Chondrocyte (in vitro differentiated cells): ENCODE results near the gene NEXN. TPM values are rescaled to one million over a fixed set of nuclear protein-coding genes. Genes with fewer than 3 reads are reported as not detected.
A peak's percentile ranks its signal among the peaks of the same experiment; 100 is the strongest.
"Not testable (repeated sequence)": the region's sequence is repeated elsewhere in the genome, so short reads cannot be mapped to it uniquely, and the experiment has no call there.

ENCODE experiments used
- DNase-seq: peaks from one replicate; pipeline ENCODE4 v3.0.0; 2021; ENCODE audit warnings: mixed read lengths, low spot score
- H3K27ac Mint-ChIP-seq: one replicate; pipeline ENCODE4 v1.8.0; 2021; ENCODE audit warnings: mild to moderate bottlenecking, moderate library complexity, mixed read lengths; ENCODE audit not compliant: unreplicated experiment
- H3K27me3 Mint-ChIP-seq: 2 replicates; pipeline ENCODE4 v1.8.0; 2021; ENCODE audit warnings: low read depth, mixed read lengths
- H3K36me3 Mint-ChIP-seq: 2 replicates; pipeline ENCODE4 v1.8.0; 2021; ENCODE audit warnings: low read depth, mixed read lengths
- H3K4me1 Mint-ChIP-seq: 2 replicates; pipeline ENCODE4 v1.8.0; 2021; ENCODE audit warnings: low read depth, mild to moderate bottlenecking, mixed read lengths
- H3K4me3 Mint-ChIP-seq: one replicate; pipeline ENCODE4 v1.8.0; 2021; ENCODE audit warnings: mild to moderate bottlenecking, moderate library complexity, mixed read lengths; ENCODE audit not compliant: unreplicated experiment
- H3K9me3 Mint-ChIP-seq: 2 replicates; pipeline ENCODE4 v1.8.0; 2021; ENCODE audit warnings: low read depth, mixed read lengths
- CTCF ChIP-seq: fragments of 200-600 bp; sonication (generic); IDR thresholded peaks from 2 replicates; pipeline ENCODE4 v1.5.0; 2021; ENCODE audit warnings: antibody characterized with exemption, mild to moderate bottlenecking, moderate library complexity
- total RNA-seq: library from RNA; stranded (reverse); gene quantifications from 3 replicates; pipeline ENCODE4 v1.2.1, GENCODE V29; 2021

The NEXN gene
- total RNA-seq, 1 donor from 2014 or later, result 46.2 TPM

DNA sequence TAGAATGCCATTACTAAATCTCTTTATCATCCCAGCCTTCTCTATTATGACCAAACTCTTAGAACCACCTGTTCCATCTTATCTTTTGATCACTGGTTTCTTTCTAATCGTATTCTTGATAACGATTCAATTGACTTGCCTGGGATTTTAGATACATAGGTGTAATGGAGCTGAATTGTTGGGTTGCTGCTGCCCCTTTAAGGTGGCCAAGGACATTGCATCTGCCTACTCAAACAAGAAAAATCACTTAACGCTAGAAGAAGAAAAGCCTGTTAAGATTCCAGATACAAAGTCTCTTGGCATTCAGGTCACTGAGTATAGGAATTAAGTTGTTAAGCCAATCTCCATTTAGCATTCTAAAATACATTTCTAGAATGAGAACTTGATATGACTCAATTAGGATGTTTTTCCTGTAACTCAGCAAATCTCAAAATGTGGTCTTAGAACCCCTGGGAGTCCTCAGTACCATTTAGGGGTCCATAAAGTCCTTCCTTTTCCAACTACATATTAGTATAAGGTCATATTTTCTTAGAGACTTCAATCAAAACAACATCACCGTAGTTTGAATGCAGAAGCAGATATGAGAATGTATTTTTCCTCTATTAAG lies 12.4 kb downstream of the NEXN start:
- Mint-ChIP-seq H3K36me3 (peaks cover 6% of the 10 kb centered on the region), H3K27ac (no peak overlapping the region), H3K27me3 (no peaks in the 10 kb centered on the region), H3K4me3 (no peak overlapping the region), H3K4me1 (peaks cover 30% of the 10 kb centered on the region), H3K9me3 (peaks cover 3% of the 10 kb centered on the region)
- DNase-seq, result no peak
- TF ChIP-seq CTCF, result peak; percentile 88

- Mint-ChIP-seq H3K9me3 (no peaks in the 10 kb centered on the region), H3K36me3 (peaks cover 4% of the 10 kb centered on the region), H3K4me1 (peaks cover 23% of the 10 kb centered on the region), H3K27me3 (no peaks in the 10 kb centered on the region), H3K4me3 (no peak overlapping the region), H3K27ac (peak overlapping the region; percentile 76)
- DNase-seq, result no peak
- TF ChIP-seq CTCF, result no peak
Measured at GRCh38 chr1:77905603-77906002, 17.2 kb downstream of the NEXN start.

DNA sequence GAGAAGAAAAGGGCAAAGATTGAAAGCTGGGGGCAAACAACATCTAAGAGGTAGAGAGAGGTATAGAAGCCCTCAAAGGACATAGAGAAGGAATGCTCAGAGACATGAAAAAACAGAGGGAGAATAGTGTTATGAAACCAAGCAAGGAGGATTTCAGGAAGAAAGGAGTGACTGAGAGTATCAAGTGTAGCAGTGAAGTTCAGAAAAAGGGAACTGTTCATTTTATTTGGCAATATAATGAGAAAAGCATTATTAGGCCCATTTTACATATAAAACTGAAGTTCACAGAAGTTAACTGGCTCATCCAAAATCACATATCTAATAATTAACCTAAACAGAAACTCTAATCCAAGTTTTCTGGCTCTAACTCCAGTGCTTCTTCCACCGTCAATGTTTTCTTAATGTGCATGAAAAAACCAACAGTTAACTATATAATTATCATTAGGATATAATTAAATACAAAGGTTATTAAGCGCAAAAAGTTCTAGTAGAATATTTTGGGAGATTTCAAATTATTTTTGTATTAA lies 17.7 kb downstream of the NEXN start:
- no peak overlapping the region for H3K4me3 Mint-ChIP-seq
- peaks cover 4% of the 10 kb centered on the region for H3K36me3 Mint-ChIP-seq
- H3K4me1 Mint-ChIP-seq, result peaks cover 18% of the 10 kb centered on the region
- TF ChIP-seq CTCF, result no peak
- H3K27ac Mint-ChIP-seq, result peak overlapping the region; percentile 76
- no peaks in the 10 kb centered on the region for H3K9me3 Mint-ChIP-seq
- H3K27me3 Mint-ChIP-seq, result no peaks in the 10 kb centered on the region
- DNase-seq, result no peak

DNA sequence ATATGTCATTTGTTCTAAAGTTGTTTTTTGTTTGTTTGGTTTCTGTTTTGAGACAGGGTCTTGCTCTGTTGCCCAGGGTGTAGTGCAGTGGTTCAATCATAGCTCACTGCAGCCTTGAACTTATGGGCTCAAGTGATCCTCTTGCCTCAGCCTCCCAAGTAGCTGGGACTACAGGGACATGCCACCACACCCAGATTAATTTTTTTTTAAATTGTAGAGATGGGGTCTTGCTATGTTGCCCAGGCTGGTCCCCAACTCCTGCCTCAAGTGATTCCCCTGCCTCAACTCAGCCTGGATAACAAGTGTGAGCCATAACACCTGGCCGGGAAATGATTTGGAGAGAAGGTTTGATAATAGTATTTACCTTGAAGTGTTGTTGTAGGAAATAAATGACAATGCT lies 18.2 kb downstream of the NEXN start:
- Mint-ChIP-seq H3K4me1 (peaks cover 16% of the 10 kb centered on the region), H3K27me3 (no peaks in the 10 kb centered on the region), H3K4me3 (no peak overlapping the region), H3K27ac (no peak overlapping the region), H3K9me3 (no peaks in the 10 kb centered on the region), H3K36me3 (peaks cover 4% of the 10 kb centered on the region)
- TF ChIP-seq CTCF, result no peak
- DNase-seq, result no peak

GRCh38 chr1:77910116-77910515 lies 21.7 kb downstream of the NEXN start:
- no peak for TF ChIP-seq CTCF
- H3K9me3 Mint-ChIP-seq, result no peaks in the 10 kb centered on the region
- H3K36me3 Mint-ChIP-seq, result peaks cover 3% of the 10 kb centered on the region
- H3K27me3 Mint-ChIP-seq, result no peaks in the 10 kb centered on the region
- DNase-seq, result no peak
- peaks cover 17% of the 10 kb centered on the region for H3K4me1 Mint-ChIP-seq
- H3K4me3 Mint-ChIP-seq, result no peak overlapping the region
- no peak overlapping the region for H3K27ac Mint-ChIP-seq

DNA sequence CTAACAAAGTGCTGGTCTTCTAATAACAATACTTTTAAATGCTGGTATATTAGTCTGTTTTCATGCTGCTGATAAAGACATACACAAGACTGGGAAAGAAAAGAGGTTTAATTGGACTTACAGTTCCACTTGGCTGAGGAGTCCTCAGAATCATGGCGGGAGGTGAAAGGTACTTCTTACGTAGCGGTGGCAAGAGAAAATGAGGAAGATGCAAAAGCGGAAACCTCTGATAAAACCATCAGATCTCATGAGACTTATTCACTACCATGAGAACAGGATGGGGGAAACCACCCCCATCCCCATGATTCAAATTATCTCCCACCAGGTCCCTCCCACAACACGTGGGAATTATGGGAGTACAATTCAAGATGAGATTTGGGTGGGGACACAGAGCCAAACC lies 30.5 kb downstream of the NEXN start:
- DNase-seq, H3K27me3 Mint-ChIP-seq, H3K27ac Mint-ChIP-seq, H3K9me3 Mint-ChIP-seq, H3K4me1 Mint-ChIP-seq, H3K4me3 Mint-ChIP-seq: not testable (repeated sequence)
- peaks cover 24% of the 10 kb centered on the region for H3K36me3 Mint-ChIP-seq
